PC-9 (cell line): ENCODE results near the gene SLC36A2. TPM values are rescaled to one million over a fixed set of nuclear protein-coding genes. Genes with fewer than 3 reads are reported as not detected.
"Not testable (repeated sequence)": the region's sequence is repeated elsewhere in the genome, so short reads cannot be mapped to it uniquely, and the experiment has no call there.

Source experiments
- BruUV-seq: library from RNA; stranded (reverse); fragments of 400-500 nt; replicated peaks from 2 replicates; lab custom pipeline; 2021; lab: Mats Ljungman, UMichigan
- CTCF ChIA-PET: fragments of 300-600 bp; sonication (Branson Sonifier 250); formaldehyde crosslinking; loops from one replicate; lab custom pipeline; 2022; ENCODE audit warnings: antibody characterized with exemption; lab: Charles Lee
- POLR2A ChIA-PET: fragments of 300-600 bp; sonication (Branson Sonifier 250); formaldehyde crosslinking; loops from one replicate; lab custom pipeline; 2022; ENCODE audit warnings: antibody characterized with exemption; ENCODE audit not compliant: unreplicated experiment; lab: Charles Lee
- DNase-seq, 2 experiments: peaks; one replicate each; pipeline versions ENCODE4 v3.0.0 to v3.0.0-alpha.2; 2015 to 2022; ENCODE audit warnings: mixed read lengths in 1 of 2
- H2AFZ ChIP-seq: fragments of 200-600 bp; sonication (generic); 2 replicates; pipeline ENCODE4 v1.8.1; 2017; ENCODE audit warnings: antibody characterized with exemption
- H3F3A ChIP-seq: fragments of 200-600 bp; sonication (generic); 2 replicates; pipeline ENCODE4 v1.8.1; 2017; ENCODE audit warnings: antibody characterized with exemption, mild to moderate bottlenecking, low read depth; ENCODE audit not compliant: insufficient read depth
- H3K27ac ChIP-seq: fragments of 200-600 bp; sonication (generic); 2 replicates; pipeline ENCODE4 v1.6.1; 2016; ENCODE audit warnings: mixed run types
- H3K27me3 ChIP-seq: fragments of 200-600 bp; sonication (generic); 2 replicates; pipeline ENCODE4 v1.6.1; 2016; ENCODE audit warnings: low read depth, mixed run types; ENCODE audit not compliant: insufficient read depth
- H3K36me3 ChIP-seq: fragments of 200-600 bp; sonication (generic); 2 replicates; pipeline ENCODE4 v1.6.1; 2016; ENCODE audit warnings: low read depth, mixed run types
- H3K4me1 ChIP-seq: fragments of 200-600 bp; sonication (generic); replicated peaks from 2 replicates; pipeline ENCODE4 v1.6.1; 2016; ENCODE audit warnings: mixed run types; ENCODE audit not compliant: insufficient read depth
- H3K4me2 ChIP-seq: fragments of 200-600 bp; sonication (generic); 2 replicates; pipeline ENCODE4 v1.6.1; 2017; ENCODE audit warnings: mixed run types
- H3K4me3 ChIP-seq: fragments of 200-600 bp; sonication (generic); 2 replicates; pipeline ENCODE4 v1.6.1; 2016; ENCODE audit warnings: mixed run types
- H3K79me2 ChIP-seq: fragments of 200-600 bp; sonication (generic); 2 replicates; pipeline ENCODE4 v1.6.1; 2017; ENCODE audit warnings: low read depth, mixed run types
- H3K9me2 ChIP-seq: fragments of 200-600 bp; sonication (generic); 2 replicates; pipeline ENCODE4 v1.8.1; 2017; ENCODE audit warnings: mild to moderate bottlenecking; ENCODE audit not compliant: insufficient read depth
- H3K9me3 ChIP-seq: fragments of 200-600 bp; sonication (generic); 2 replicates; pipeline ENCODE4 v1.8.1; 2016; ENCODE audit warnings: low read depth; ENCODE audit not compliant: insufficient read depth
- H4K20me1 ChIP-seq: fragments of 200-600 bp; sonication (generic); 2 replicates; pipeline ENCODE4 v1.8.1; 2017; ENCODE audit not compliant: insufficient read depth
- CTCF ChIP-seq: fragments of 200-600 bp; sonication (generic); conservative IDR thresholded peaks from 2 replicates; pipeline ENCODE4 v1.6.1; 2017; ENCODE audit warnings: mixed run types, antibody characterized with exemption, mild to moderate bottlenecking, moderate library complexity
- EZH2 ChIP-seq: fragments of 200-600 bp; sonication (generic); IDR thresholded peaks from 2 replicates; pipeline ENCODE4 v1.8.0; 2017; ENCODE audit warnings: antibody characterized with exemption, low read depth
- intact Hi-C: fragments of 100-400 bp; cut with micrococcal nuclease; formaldehyde crosslinking; loops from one replicate; pipeline ENCODE4 v1.10.0; 2022; ENCODE audit not compliant: unreplicated experiment
- total RNA-seq: library from RNA; stranded (reverse); gene quantifications from 2 replicates; pipeline ENCODE4 v1.2.3, GENCODE V29; 2021

The SLC36A2 gene
- total RNA-seq, 1 experiment from 2014 or later = not detected

- BruUV-seq = no TSS peak
- H3K27me3 ChIP-seq = peaks cover 7% of the 10 kb centered on the region; the same call in 1 of the 2 replicates
- no peaks in the 10 kb centered on the region for H3K9me2 ChIP-seq
- H3K4me3 ChIP-seq = no peak overlapping the region
- H3K79me2 ChIP-seq = no peaks in the 10 kb centered on the region
- DNase-seq = no peak
- H4K20me1 ChIP-seq = no peaks in the 10 kb centered on the region
- H3K4me1 ChIP-seq = no peaks in the 10 kb centered on the region
- POLR2A ChIA-PET = no interaction called here
- intact Hi-C loops = no loop called here
- no peak overlapping the region for H3K4me2 ChIP-seq
- no peaks in the 10 kb centered on the region for H3K9me3 ChIP-seq
- no peak overlapping the region for H3K27ac ChIP-seq
- no peak for TF ChIP-seq EZH2
- TF ChIP-seq CTCF = no peak
- H2AFZ ChIP-seq = no peak overlapping the region
- no peaks in the 10 kb centered on the region for H3F3A ChIP-seq
- H3K36me3 ChIP-seq = no peaks in the 10 kb centered on the region
- CTCF ChIA-PET = no interaction called here
Observed at GRCh38 chr5:151310932-151311331, 36.4 kb downstream of the SLC36A2 start.

GRCh38 chr5:151309821-151310220 is 37.5 kb downstream of the SLC36A2 start:
- POLR2A ChIA-PET = interaction anchor here (0.6 kb wide), 1 partner anchor 432 kb away, joined by 5 read pairs; no protein-coding TSS in a partner anchor

GRCh38 chr5:151309266-151309665 is 38.1 kb downstream of the SLC36A2 start:
- H3K27ac ChIP-seq, H3K4me1 ChIP-seq, DNase-seq, H3K4me2 ChIP-seq, H3K36me3 ChIP-seq, H4K20me1 ChIP-seq, BruUV-seq, H3F3A ChIP-seq, CTCF ChIA-PET, H3K9me2 ChIP-seq, H2AFZ ChIP-seq, H3K79me2 ChIP-seq, intact Hi-C loops, H3K4me3 ChIP-seq, H3K27me3 ChIP-seq, H3K9me3 ChIP-seq: not testable (repeated sequence)
- POLR2A ChIA-PET = interaction anchor here (0.6 kb wide), 1 partner anchor 432 kb away, joined by 5 read pairs; no protein-coding TSS in a partner anchor

More at GRCh38 chr5:151309821-151310220, 37.5 kb downstream of the SLC36A2 start:
- H3F3A ChIP-seq, H3K27me3 ChIP-seq, H3K4me3 ChIP-seq, H3K4me1 ChIP-seq, CTCF ChIA-PET, H3K36me3 ChIP-seq, H4K20me1 ChIP-seq, H2AFZ ChIP-seq, BruUV-seq, H3K9me2 ChIP-seq, H3K79me2 ChIP-seq, H3K27ac ChIP-seq, H3K4me2 ChIP-seq, DNase-seq, H3K9me3 ChIP-seq, intact Hi-C loops: not testable (repeated sequence)

- H3K36me3 ChIP-seq = no peaks in the 10 kb centered on the region
- H3K27ac ChIP-seq = no peak within 1 kb of the TSS
- CTCF ChIA-PET = no interaction called here
- POLR2A ChIA-PET = no interaction called here
- H3F3A ChIP-seq = no peaks in the 10 kb centered on the region
- no TSS peak for BruUV-seq
- H3K4me3 ChIP-seq = no peak within 1 kb of the TSS
- intact Hi-C loops = no loop called here
- H3K9me3 ChIP-seq = no peaks in the 10 kb centered on the region
- no peaks in the 10 kb centered on the region for H3K79me2 ChIP-seq
- no peaks in the 10 kb centered on the region for H3K9me2 ChIP-seq
- peaks cover 4% of the 10 kb centered on the region; the same call in 1 of the 2 replicates for H3K27me3 ChIP-seq
- no peak for DNase-seq
- no peak within 1 kb of the TSS for H3K4me2 ChIP-seq
- TF ChIP-seq CTCF (no peak), EZH2 (no peak)
- H4K20me1 ChIP-seq = no peaks in the 10 kb centered on the region
- H3K4me1 ChIP-seq = no peaks in the 10 kb centered on the region
- no peak within 1 kb of the TSS for H2AFZ ChIP-seq
Observed at GRCh38 chr5:151303666-151304065, 43.7 kb downstream of the SLC36A2 start, which contains the start of gene SLC36A3. TSS of gene SLC36A3 (minus strand) at chr5:151303766. CDS start at chr5:151303354, 412 bp downstream.
